LoVo (cell line): Measurements from ENCODE around the gene ZNG1E.
"Not testable (repeated sequence)": the region's sequence is repeated elsewhere in the genome, so short reads cannot be mapped to it uniquely, and the experiment has no call there.

Experiments
- DNase-seq: peaks from one replicate; pipeline ENCODE4 v3.0.0-alpha.2; 2016; ENCODE audit warnings: low spot score

ZNG1E gene

GRCh38 chr9:65675589-65676021 is at the start of gene ZNG1E:
Gene ZNG1E (plus strand): TSS chr9:65675928. CDS start chr9:65675977, 49 bp downstream.
- DNase-seq: peak; percentile 63

GRCh38 chr9:65673579-65673978 is 2.1 kb upstream of the ZNG1E start:
- DNase-seq: not testable (repeated sequence)

GRCh38 chr9:65675018-65675417 is 710 bp upstream of the ZNG1E start:
- not testable (repeated sequence) for DNase-seq

GRCh38 chr9:65676389-65676788 is 661 bp downstream of the ZNG1E start:
- DNase-seq: not testable (repeated sequence)

- DNase-seq: not testable (repeated sequence)
Measured at GRCh38 chr9:65678533-65678932, 2.8 kb downstream of the ZNG1E start.

- DNase-seq: not testable (repeated sequence)
Measured at GRCh38 chr9:65703550-65703949, 27.8 kb downstream of the ZNG1E start.

GRCh38 chr9:65714445-65714844 is 38.7 kb downstream of the ZNG1E start:
- DNase-seq: not testable (repeated sequence)

GRCh38 chr9:65737096-65737564 is 61.4 kb downstream of the ZNG1E start, which contains the start of gene FOXD4L4:
Gene FOXD4L4 (plus strand): TSS chr9:65737146. CDS start chr9:65737146, 0 bp downstream.
- not testable (repeated sequence) for DNase-seq

- not testable (repeated sequence) for DNase-seq
Measured at GRCh38 chr9:65738133-65738532, 62.4 kb downstream of the ZNG1E start.
